HAP-1 (cell line): ENCODE measurements around the gene PKMYT1.

Experiments
- DNase-seq, 2 experiments: peaks; one replicate each; pipeline ENCODE4 v3.0.0-alpha.2; 2016 to 2020; ENCODE audit warnings: low spot score in 2 of 2
- H3K27me3 ChIP-seq: fragments of 250-450 bp; sonication (Bioruptor Pico); 2 replicates; pipeline ENCODE4 v1.5.1; 2020; ENCODE audit warnings: low read depth, mild to moderate bottlenecking, moderate library complexity
- H3K36me3 ChIP-seq: fragments of 250-450 bp; sonication (Bioruptor Pico); replicated peaks from 2 replicates; pipeline ENCODE4 v1.5.1; 2020; ENCODE audit warnings: mild to moderate bottlenecking
- H3K4me1 ChIP-seq: fragments of 250-450 bp; sonication (Bioruptor Pico); 2 replicates; pipeline ENCODE4 v1.5.1; 2020; ENCODE audit warnings: mild to moderate bottlenecking
- H3K4me3 ChIP-seq: fragments of 250-450 bp; sonication (Bioruptor Pico); 2 replicates; pipeline ENCODE4 v1.5.1; 2020; ENCODE audit warnings: mild to moderate bottlenecking, moderate library complexity
- H3K9me3 ChIP-seq: fragments of 250-450 bp; sonication (Bioruptor Pico); 2 replicates; pipeline ENCODE4 v1.5.1; 2020; ENCODE audit warnings: mild to moderate bottlenecking, moderate library complexity
- in situ Hi-C: fragments of 300-500 bp; cut with MboI; formaldehyde crosslinking; loops from 3 replicates; pipeline ENCODE4 v1.14.3; 2020; ENCODE audit warnings: low sequenced_read_pairs, inconsistent platforms, mixed read lengths

The PKMYT1 gene

GRCh38 chr16:3013491-3013951 is 33.3 kb upstream of the PKMYT1 start:
- Histone ChIP-seq H3K4me1 (peaks cover 3% of the 10 kb centered on the region), H3K4me3 (no peak overlapping the region)

GRCh38 chr16:3012828-3013420 is 32.7 kb upstream of the PKMYT1 start, which contains the start of gene CLDN9:
Gene CLDN9, plus strand, starts transcription at chr16:3012923. Its CDS starts 440 bp downstream, at chr16:3013363.
- Histone ChIP-seq H3K36me3 (no peaks in the 10 kb centered on the region), H3K27me3 (no peaks in the 10 kb centered on the region), H3K4me3 (no peak within 1 kb of the TSS), H3K4me1 (peaks cover 9% of the 10 kb centered on the region), H3K9me3 (no peaks in the 10 kb centered on the region)
- no peak for DNase-seq
- in situ Hi-C loops, result no loop called here

More at GRCh38 chr16:3013491-3013951, 33.3 kb upstream of the PKMYT1 start:
- DNase-seq, result no peak
- Histone ChIP-seq H3K9me3 (no peaks in the 10 kb centered on the region), H3K36me3 (no peaks in the 10 kb centered on the region), H3K27me3 (no peaks in the 10 kb centered on the region)
- in situ Hi-C loops, result no loop called here

- no peaks in the 10 kb centered on the region for H3K9me3 ChIP-seq
- no peak for DNase-seq
- no peaks in the 10 kb centered on the region for H3K27me3 ChIP-seq
- H3K4me1 ChIP-seq, result peaks cover 15% of the 10 kb centered on the region
- H3K4me3 ChIP-seq, result no peak overlapping the region
- in situ Hi-C loops, result no loop called here
- H3K36me3 ChIP-seq, result no peaks in the 10 kb centered on the region
Measured at GRCh38 chr16:3012246-3012645, 32.0 kb upstream of the PKMYT1 start.

GRCh38 chr16:3010510-3010909 is 30.3 kb upstream of the PKMYT1 start:
- Histone ChIP-seq H3K4me1 (peaks cover 15% of the 10 kb centered on the region), H3K9me3 (no peaks in the 10 kb centered on the region), H3K27me3 (no peaks in the 10 kb centered on the region), H3K36me3 (no peaks in the 10 kb centered on the region), H3K4me3 (no peak overlapping the region)
- in situ Hi-C loops, result no loop called here
- DNase-seq, result no peak

- peaks cover 19% of the 10 kb centered on the region for H3K4me1 ChIP-seq
- no peaks in the 10 kb centered on the region for H3K27me3 ChIP-seq
- no peak for DNase-seq
- in situ Hi-C loops, result no loop called here
- H3K4me3 ChIP-seq, result no peak overlapping the region
- no peaks in the 10 kb centered on the region for H3K36me3 ChIP-seq
- H3K9me3 ChIP-seq, result no peaks in the 10 kb centered on the region
Measured at GRCh38 chr16:3009568-3010390, 29.5 kb upstream of the PKMYT1 start.

GRCh38 chr16:3008690-3009037 is 28.4 kb upstream of the PKMYT1 start:
- in situ Hi-C loops, result no loop called here
- H3K9me3 ChIP-seq, result no peaks in the 10 kb centered on the region
- H3K4me3 ChIP-seq, result no peak overlapping the region
- H3K36me3 ChIP-seq, result no peaks in the 10 kb centered on the region
- DNase-seq, result no peak
- H3K27me3 ChIP-seq, result no peaks in the 10 kb centered on the region
- H3K4me1 ChIP-seq, result peaks cover 19% of the 10 kb centered on the region

- H3K4me1 ChIP-seq, result peaks cover 19% of the 10 kb centered on the region
- no peaks in the 10 kb centered on the region for H3K36me3 ChIP-seq
- H3K4me3 ChIP-seq, result no peak overlapping the region
- peak; percentile 62 to 74 for DNase-seq
- in situ Hi-C loops, result no loop called here
- no peaks in the 10 kb centered on the region for H3K27me3 ChIP-seq
- H3K9me3 ChIP-seq, result no peaks in the 10 kb centered on the region
Measured at GRCh38 chr16:3007957-3008689, 27.9 kb upstream of the PKMYT1 start.

- DNase-seq, result no peak
- in situ Hi-C loops, result no loop called here
- H3K36me3 ChIP-seq, result no peaks in the 10 kb centered on the region
- H3K9me3 ChIP-seq, result no peaks in the 10 kb centered on the region
- H3K4me3 ChIP-seq, result no peak overlapping the region
- H3K27me3 ChIP-seq, result no peaks in the 10 kb centered on the region
- peaks cover 19% of the 10 kb centered on the region for H3K4me1 ChIP-seq
Measured at GRCh38 chr16:3007059-3007956, 27.1 kb upstream of the PKMYT1 start.

GRCh38 chr16:3004781-3005284 is 24.6 kb upstream of the PKMYT1 start:
- peaks cover 19% of the 10 kb centered on the region for H3K4me1 ChIP-seq
- H3K4me3 ChIP-seq, result peak overlapping the region; percentile 37
- peak in 1 of 2 experiments; percentile 51 for DNase-seq
- in situ Hi-C loops, result no loop called here
- no peaks in the 10 kb centered on the region for H3K27me3 ChIP-seq
- no peaks in the 10 kb centered on the region for H3K36me3 ChIP-seq
- H3K9me3 ChIP-seq, result no peaks in the 10 kb centered on the region

- in situ Hi-C loops, result no loop called here
Measured at GRCh38 chr16:3004319-3004718, 24.1 kb upstream of the PKMYT1 start.

GRCh38 chr16:3003582-3004270 is 23.5 kb upstream of the PKMYT1 start:
- Histone ChIP-seq H3K36me3 (no peaks in the 10 kb centered on the region), H3K9me3 (no peaks in the 10 kb centered on the region), H3K4me3 (peak overlapping the region; percentile 12), H3K27me3 (no peaks in the 10 kb centered on the region), H3K4me1 (peaks cover 18% of the 10 kb centered on the region)
- peak; percentile 97 to 98 for DNase-seq
- in situ Hi-C loops, result no loop called here

More at GRCh38 chr16:3004319-3004718, 24.1 kb upstream of the PKMYT1 start:
- no peaks in the 10 kb centered on the region for H3K27me3 ChIP-seq
- H3K36me3 ChIP-seq, result no peaks in the 10 kb centered on the region
- DNase-seq, result peak in 1 of 2 experiments; percentile 39
- H3K9me3 ChIP-seq, result no peaks in the 10 kb centered on the region
- peaks cover 19% of the 10 kb centered on the region for H3K4me1 ChIP-seq
- H3K4me3 ChIP-seq, result no peak overlapping the region

- no peak for DNase-seq
- H3K36me3 ChIP-seq, result no peaks in the 10 kb centered on the region
- no peak overlapping the region for H3K4me3 ChIP-seq
- in situ Hi-C loops, result no loop called here
- H3K4me1 ChIP-seq, result peaks cover 4% of the 10 kb centered on the region
- no peaks in the 10 kb centered on the region for H3K9me3 ChIP-seq
- H3K27me3 ChIP-seq, result peaks cover 3% of the 10 kb centered on the region; the same call in 1 of the 2 replicates
Measured at GRCh38 chr16:3001316-3001715, 21.1 kb upstream of the PKMYT1 start.
